Limb (tissue), 2 donors: ENCODE results near the gene FAM13B.
A peak's percentile ranks its signal among the peaks of the same experiment; 100 is the strongest.

Experiments
- DNase-seq, 2 donors: peaks; one replicate each; pipeline ENCODE4 v3.0.0-alpha.2; 2016; ENCODE audit errors: extremely low spot score in 2 of 2

Gene FAM13B

DNA sequence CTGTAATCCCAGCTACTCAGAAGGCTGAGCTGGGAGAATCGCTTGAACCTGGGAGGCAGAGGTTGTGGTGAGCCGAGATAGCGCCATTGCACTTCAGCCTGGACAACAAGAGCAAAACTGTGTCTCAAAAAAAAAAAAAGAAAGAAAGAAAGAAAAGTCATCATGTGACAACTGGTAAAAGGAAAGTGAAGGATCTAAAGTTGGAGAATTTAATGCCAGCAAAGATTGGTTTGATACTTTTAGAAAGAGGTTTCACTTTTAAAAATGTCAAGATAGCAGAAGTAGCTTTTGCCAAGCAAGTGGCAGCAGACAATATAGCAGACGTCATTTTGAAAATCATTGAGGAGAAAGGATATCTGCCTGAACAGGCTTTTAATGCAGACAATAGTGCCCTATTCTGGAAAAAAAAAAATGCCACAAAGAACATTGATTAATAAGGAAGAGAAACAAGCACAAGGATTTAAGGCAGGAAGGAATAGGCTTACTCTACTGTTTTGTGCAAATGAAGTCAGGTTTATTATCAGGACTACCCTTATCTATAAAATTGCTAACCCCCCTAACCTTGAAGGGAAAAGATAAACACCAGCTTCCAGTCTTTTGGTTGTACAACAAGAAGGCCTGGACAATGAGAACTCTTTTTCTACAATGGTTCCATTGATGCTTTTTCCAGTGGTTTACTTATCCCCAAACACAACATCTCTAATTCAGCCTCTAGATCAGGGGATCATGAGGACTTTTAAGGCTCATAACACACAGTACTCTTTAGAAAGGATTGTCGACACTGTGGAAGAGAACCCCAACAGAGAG lies 131.7 kb downstream of the FAM13B start:
- DNase-seq = no peak

DNA sequence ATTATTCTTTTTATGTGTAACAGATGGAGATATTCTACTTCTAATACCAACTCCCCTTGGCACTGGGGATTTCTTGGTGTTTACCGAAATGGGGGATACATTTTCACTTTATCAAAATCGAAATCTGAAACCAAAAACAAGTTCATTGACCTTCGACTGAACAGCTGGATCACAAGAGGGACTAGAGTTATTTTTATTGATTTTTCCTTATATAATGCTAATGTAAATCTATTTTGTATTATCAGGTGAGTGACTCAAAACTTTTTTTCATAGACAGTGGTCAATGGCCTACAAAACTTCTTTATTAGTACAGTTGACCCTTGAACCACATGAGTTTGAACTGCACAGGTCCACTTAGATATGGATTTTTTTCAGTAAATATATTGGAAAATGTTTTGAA lies 133.4 kb downstream of the FAM13B start:
- no peak for DNase-seq

DNA sequence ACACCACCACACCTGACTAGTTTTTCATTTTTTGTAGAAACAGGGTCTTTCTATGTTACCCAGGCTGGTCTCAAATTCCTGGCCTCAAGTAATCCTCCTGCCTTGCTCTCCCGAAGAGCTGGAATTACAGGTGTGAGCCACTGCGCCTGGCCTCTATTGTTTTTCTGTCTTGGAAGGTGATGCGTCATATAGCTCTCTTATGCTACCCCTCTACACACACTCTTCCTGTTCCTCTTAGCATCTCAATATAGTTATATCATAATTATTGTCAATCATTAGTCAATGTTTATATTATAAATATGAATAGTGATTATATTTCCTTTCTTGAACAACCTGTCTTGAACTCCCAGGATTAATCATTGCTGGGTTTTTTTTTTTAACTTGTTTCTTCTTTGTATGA lies 136.3 kb downstream of the FAM13B start:
- DNase-seq = no peak

DNA sequence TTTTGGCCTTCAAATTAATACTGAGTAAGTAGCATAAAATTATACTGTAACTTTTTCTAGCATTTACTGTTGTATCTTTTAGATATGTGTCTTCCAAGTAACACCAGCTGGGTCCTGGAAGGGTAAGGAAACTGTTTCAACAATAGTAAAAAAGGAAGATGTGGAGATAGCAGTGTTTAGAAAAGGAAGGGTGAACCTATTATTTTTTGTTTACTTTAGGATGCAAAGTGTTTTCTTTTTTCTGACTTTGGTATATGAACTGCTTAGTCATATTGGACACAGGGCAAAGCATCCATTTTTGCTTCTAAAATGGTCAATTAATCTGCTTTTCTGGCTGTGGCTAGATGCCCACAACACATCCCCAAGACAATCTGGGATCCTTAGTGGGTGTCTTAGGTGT lies 138.3 kb downstream of the FAM13B start:
- no peak for DNase-seq

DNA sequence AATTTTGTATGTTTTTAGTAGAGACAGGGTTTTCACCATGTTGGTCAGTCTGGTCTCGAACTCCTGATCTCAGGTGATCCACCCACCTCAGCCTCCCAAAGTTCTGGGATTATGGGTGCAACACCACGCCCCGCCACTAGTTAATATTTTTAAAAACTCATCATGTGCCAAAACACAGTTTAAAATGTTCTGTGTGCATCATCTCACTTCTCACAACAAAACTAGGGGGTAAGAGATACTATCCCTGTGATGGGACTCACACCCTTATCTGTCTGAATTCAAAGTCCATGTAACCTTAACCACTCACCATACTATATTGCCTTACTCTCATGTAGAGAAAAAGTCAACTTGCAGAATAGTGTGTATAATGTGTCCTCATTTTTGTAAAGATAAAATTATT lies 141.0 kb downstream of the FAM13B start:
- no peak for DNase-seq

DNA sequence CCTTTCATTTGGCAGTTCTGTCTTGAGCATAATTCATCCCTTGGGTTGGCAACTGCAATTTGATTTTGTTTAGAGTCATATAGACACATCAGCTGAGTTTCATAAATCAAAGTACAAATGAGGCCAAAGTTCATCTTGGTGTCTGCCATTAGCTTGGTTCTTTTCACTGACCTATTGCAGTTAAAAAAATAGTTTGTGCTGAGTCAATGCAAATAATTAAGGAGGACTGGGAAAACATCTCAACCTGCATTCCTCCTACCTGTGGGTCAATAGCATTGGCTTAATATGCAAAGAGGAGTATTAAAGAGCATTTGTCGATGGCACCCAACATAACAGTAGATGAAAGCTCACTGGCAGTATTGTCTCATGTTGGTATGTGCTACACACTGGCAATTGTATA lies 142.0 kb downstream of the FAM13B start:
- DNase-seq = no peak

DNA sequence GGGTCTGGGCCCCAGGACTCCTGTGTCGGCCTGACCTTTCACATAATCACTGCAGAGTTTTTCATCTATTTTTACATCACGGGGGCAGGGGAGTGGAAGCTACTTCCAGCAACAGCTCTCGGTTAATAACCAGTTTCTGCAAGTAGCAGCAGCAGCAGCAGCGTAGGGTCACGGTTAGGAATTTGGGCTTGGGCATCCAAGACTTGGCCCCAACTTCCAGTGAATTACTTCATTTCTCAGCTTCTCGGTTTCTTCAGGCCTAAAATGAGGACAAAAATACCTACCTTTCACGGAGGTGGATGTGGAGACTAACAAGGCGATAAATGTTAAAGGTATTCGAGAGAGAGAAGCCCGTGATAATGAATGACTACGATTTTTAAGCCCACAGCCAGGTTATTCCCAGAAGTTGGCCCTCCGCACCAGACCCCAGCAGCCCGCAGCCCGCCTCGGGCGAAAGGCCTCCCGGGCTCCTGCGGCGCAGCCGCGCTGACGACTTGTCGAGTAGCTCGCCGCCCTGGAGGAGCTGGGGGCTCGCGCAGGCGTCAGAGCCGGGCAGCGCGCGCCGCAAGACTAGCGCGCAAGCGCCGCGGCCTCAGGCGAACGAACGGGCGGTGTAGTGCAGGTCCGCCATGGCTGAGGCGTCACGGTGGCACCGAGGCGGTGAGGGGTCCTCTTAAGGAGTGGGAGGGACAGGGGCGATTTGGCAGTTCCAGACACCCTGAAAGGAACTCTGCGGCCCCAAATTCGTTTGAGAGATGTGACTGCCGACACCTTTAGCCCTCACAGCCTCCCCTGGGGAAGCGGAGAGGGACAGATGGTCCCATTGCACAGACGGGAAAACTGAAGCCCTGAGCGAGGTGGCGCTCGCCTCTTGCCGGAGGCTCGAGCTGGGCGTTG lies 143.8 kb downstream of the FAM13B start, which contains the start of gene PKD2L2:
TSS of gene PKD2L2 (plus strand) at position 595 of the 897 bp plus-strand sequence. CDS start at position 630, 35 bp downstream.
- peak; percentile 89 to 90 for DNase-seq

DNA sequence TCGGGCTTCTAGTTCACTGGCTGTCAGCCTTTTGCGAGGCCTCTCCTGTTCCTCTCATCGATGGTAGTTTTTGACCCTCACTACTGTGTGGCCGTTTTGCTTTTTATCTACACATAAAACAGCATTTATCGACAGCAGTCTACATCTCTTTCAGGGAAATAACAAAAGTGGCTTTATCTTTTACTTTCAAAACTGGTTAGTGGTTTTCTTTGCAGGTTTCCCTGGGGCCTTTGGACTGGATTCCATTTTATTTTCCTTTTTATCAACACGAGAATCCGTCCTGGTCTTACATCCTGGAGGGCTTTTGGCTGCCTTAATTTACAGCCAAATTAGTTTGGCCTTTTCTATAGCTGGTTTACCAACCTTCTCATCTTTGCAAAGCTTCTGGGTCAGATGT lies 144.4 kb downstream of the FAM13B start:
- no peak for DNase-seq
